Measurements from ENCODE around the gene PARVB. TPM values are rescaled to one million over a fixed set of nuclear protein-coding genes. Genes with fewer than 3 reads are reported as not detected.
A peak's percentile ranks its signal among the peaks of the same experiment; 100 is the strongest.

PARVB gene
- total and polyA plus RNA-seq, 7 experiments from 2014 or later, result 0.18 to 51.2 (median 4.2) TPM

DNA sequence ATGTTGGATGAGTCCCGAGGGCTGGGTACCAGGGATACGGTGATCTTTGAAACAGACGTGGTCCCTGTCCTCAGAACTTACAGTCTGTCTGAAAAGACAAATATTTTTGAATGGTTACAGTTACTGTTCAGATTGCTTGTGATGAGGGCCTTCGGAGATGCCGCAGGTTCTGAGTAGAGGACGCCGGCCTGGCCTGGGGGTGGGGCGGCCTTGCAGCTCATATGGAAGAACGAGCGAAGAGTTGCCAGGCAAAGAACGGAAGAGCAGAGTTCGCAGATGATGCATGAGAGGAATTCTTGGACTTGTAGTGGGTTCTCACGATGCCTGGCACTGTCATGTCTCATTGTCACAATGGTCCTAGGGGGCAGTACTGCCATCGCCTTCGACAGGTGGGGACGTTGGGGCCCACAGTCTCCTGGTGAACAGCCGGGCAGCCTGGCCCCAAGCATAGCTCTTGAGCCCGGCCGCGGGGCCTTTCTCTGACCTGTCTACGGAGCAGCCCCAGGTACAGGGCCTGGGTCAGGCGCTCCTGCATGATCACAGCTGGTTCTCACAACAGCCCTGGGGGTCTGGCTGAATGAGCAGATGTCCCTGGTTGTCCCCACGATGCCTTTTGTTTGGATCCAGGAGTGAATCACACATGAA is 95.7 kb downstream of the PARVB start:
- Mint-ChIP-seq H3K9me3 (peaks cover 0 to 8% (median 2%) of the 10 kb centered on the region in 11 donors), H3K4me3 (no peak overlapping the region), H3K27ac (peak overlapping the region in 1 of 9 donors; percentile 7), H3K36me3 (peaks cover 0 to 15% (median 0%) of the 10 kb centered on the region in 5 donors), H3K27me3 (peaks cover 0 to 4% (median 0%) of the 10 kb centered on the region in 5 donors), H3K4me1 (peaks cover 0 to 7% (median 0%) of the 10 kb centered on the region in 7 donors)
- Histone ChIP-seq H3K9me3 (ENCODE audit: control insufficient read depth in 2 of 3, low read length in 3 of 3) (no peaks in the 10 kb centered on the region), H3K4me3 (ENCODE audit: low read length) (no peak overlapping the region), H3K36me3 (ENCODE audit: control insufficient read depth in 2 of 3, insufficient read depth in 3 of 3, low read length in 3 of 3) (no peaks in the 10 kb centered on the region), H3K27me3 (ENCODE audit: control insufficient read depth in 2 of 2, insufficient read depth in 2 of 2, low read length in 2 of 2) (no peaks in the 10 kb centered on the region), H3K27ac (ENCODE audit: low read depth, low read length) (no peak overlapping the region), H3K4me1 (ENCODE audit: control insufficient read depth in 2 of 2, insufficient read depth in 2 of 2, low read length in 2 of 2) (no peaks in the 10 kb centered on the region)
- DNase-seq, result no peak
- ATAC-seq, result no peak
- ChIA-PET POLR2A (no interaction called here), CTCF (no interaction called here)
- intact Hi-C loops (cut with micrococcal nuclease), result no loop called here

DNA sequence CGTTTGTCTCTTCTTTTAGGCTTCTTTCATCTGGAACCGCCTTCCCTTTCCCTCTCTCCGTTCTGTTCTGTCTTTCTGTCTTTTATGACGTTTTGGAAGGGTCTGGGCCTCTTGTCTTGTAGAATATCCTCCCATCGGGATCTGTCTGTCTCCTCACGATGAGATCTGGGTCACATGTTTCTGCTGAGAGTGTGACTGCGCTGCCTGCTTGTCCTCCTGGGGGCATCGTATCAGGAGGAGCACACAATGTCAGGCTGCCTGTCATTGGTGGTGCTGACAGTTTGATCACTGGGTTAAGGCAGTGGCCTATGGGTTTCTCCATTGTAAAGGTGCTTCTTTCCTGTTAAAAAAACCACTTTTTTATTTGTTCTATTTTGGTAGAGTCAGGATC is 96.2 kb downstream of the PARVB start:
- Mint-ChIP-seq H3K27me3 (peaks cover 0 to 4% (median 0%) of the 10 kb centered on the region in 5 donors), H3K36me3 (peaks cover 0 to 19% (median 3%) of the 10 kb centered on the region in 5 donors), H3K4me1 (peaks cover 0 to 7% (median 0%) of the 10 kb centered on the region in 7 donors), H3K4me3 (no peak overlapping the region), H3K27ac (no peak overlapping the region), H3K9me3 (peaks cover 0 to 9% (median 7%) of the 10 kb centered on the region in 11 donors)
- POLR2A ChIA-PET, result no interaction called here
- Histone ChIP-seq H3K9me3 (ENCODE audit: control insufficient read depth in 2 of 3, low read length in 3 of 3) (no peaks in the 10 kb centered on the region), H3K36me3 (ENCODE audit: control insufficient read depth in 2 of 3, insufficient read depth in 3 of 3, low read length in 3 of 3) (no peaks in the 10 kb centered on the region), H3K4me3 (ENCODE audit: low read length) (no peak overlapping the region), H3K27me3 (ENCODE audit: control insufficient read depth in 2 of 2, insufficient read depth in 2 of 2, low read length in 2 of 2) (no peaks in the 10 kb centered on the region), H3K27ac (ENCODE audit: low read depth, low read length) (no peak overlapping the region), H3K4me1 (ENCODE audit: control insufficient read depth in 2 of 2, insufficient read depth in 2 of 2, low read length in 2 of 2) (no peaks in the 10 kb centered on the region)
- ATAC-seq (no peak), DNase-seq (no peak)
- intact Hi-C loops (cut with micrococcal nuclease), result no loop called here
- CTCF ChIA-PET, result no interaction called here

DNA sequence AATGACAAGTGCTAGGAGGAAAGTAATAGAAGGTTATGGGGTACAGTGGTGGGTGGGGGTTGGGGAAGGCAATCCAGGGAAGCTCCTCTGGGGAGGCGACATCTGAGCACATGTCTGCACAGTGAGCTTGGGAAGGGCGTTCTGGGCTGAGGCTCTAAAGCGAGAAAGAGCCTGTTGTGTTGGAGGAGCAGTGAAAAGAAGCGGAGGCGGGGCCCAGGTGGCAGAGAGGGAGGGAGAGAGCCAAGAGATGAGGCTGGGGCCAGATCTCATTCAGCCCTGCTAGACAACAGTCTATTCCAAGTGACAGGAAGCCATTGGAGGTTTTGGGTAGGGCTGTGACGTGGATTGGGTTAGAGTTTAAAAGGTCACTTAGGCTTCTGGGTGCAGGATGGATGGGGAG is 101.3 kb downstream of the PARVB start:
- Mint-ChIP-seq H3K4me1 (peaks cover 0 to 13% (median 0%) of the 10 kb centered on the region in 7 donors), H3K27ac (no peak overlapping the region), H3K9me3 (peaks cover 9 to 36% (median 21%) of the 10 kb centered on the region in 11 donors)

DNA sequence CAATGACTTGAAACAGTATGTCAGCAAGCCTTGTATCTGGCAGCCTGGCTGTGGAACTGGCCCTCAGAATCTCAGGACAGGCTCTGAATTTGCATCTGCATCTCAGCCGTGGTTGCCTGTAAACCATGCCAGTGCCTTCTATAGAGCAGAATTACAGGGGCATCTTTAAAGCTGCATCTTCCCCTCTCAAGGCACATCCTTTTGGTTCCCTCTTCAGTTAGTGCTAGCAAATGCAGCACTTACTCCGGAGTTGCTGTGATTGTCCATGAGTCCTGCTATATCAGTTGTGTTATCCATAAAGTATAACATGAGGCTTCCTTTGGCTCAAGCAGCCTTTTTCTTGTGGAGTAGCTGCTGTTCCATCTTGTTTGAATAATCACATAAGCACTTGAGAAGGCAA is 102.7 kb downstream of the PARVB start:
- intact Hi-C loops (cut with micrococcal nuclease), result no loop called here
- H3K9me3 Mint-ChIP-seq, result peaks cover 9 to 32% (median 21%) of the 10 kb centered on the region in 11 donors
- H3K4me3 Mint-ChIP-seq, result no peak overlapping the region
- peaks cover 0 to 16% (median 0%) of the 10 kb centered on the region in 7 donors for H3K4me1 Mint-ChIP-seq
- H3K4me1 ChIP-seq (ENCODE audit: control insufficient read depth in 2 of 2, insufficient read depth in 2 of 2, low read length in 2 of 2), result no peaks in the 10 kb centered on the region
- POLR2A ChIA-PET, result no interaction called here
- H3K27me3 Mint-ChIP-seq, result peaks cover 0 to 13% (median 4%) of the 10 kb centered on the region in 5 donors
- no peak overlapping the region for H3K27ac ChIP-seq (ENCODE audit: low read depth, low read length)
- ATAC-seq, result no peak
- H3K4me3 ChIP-seq (ENCODE audit: low read length), result no peak overlapping the region
- CTCF ChIA-PET, result interaction anchor here (0.7 kb wide), 1 partner anchor 26 kb away, joined by 4 read pairs; no protein-coding TSS in a partner anchor
- H3K36me3 Mint-ChIP-seq, result peaks cover 3 to 39% (median 8%) of the 10 kb centered on the region in 5 donors
- H3K36me3 ChIP-seq (ENCODE audit: control insufficient read depth in 2 of 3, insufficient read depth in 3 of 3, low read length in 3 of 3), result no peaks in the 10 kb centered on the region
- peaks cover 0 to 15% (median 0%) of the 10 kb centered on the region in 3 experiments for H3K9me3 ChIP-seq (ENCODE audit: control insufficient read depth in 2 of 3, low read length in 3 of 3)
- no peaks in the 10 kb centered on the region for H3K27me3 ChIP-seq (ENCODE audit: control insufficient read depth in 2 of 2, insufficient read depth in 2 of 2, low read length in 2 of 2)
- H3K27ac Mint-ChIP-seq, result no peak overlapping the region
- no peak for DNase-seq

More for the DNA sequence above, 101.3 kb downstream of the PARVB start:
- Mint-ChIP-seq H3K27me3 (peaks cover 0 to 13% (median 0%) of the 10 kb centered on the region in 5 donors), H3K36me3 (peaks cover 3 to 35% (median 8%) of the 10 kb centered on the region in 5 donors), H3K4me3 (no peak overlapping the region)
- DNase-seq (no peak), ATAC-seq (no peak)
- ChIA-PET CTCF (no interaction called here), POLR2A (no interaction called here)
- no peaks in the 10 kb centered on the region for H3K4me1 ChIP-seq (ENCODE audit: control insufficient read depth in 2 of 2, insufficient read depth in 2 of 2, low read length in 2 of 2)
- H3K27me3 ChIP-seq (ENCODE audit: control insufficient read depth in 2 of 2, insufficient read depth in 2 of 2, low read length in 2 of 2), result no peaks in the 10 kb centered on the region
- intact Hi-C loops (cut with micrococcal nuclease), result no loop called here
- H3K27ac ChIP-seq (ENCODE audit: low read depth, low read length), result no peak overlapping the region
- no peak overlapping the region for H3K4me3 ChIP-seq (ENCODE audit: low read length)
- peaks cover 0 to 15% (median 0%) of the 10 kb centered on the region in 3 experiments for H3K9me3 ChIP-seq (ENCODE audit: control insufficient read depth in 2 of 3, low read length in 3 of 3)
- H3K36me3 ChIP-seq (ENCODE audit: control insufficient read depth in 2 of 3, insufficient read depth in 3 of 3, low read length in 3 of 3), result no peaks in the 10 kb centered on the region

DNA sequence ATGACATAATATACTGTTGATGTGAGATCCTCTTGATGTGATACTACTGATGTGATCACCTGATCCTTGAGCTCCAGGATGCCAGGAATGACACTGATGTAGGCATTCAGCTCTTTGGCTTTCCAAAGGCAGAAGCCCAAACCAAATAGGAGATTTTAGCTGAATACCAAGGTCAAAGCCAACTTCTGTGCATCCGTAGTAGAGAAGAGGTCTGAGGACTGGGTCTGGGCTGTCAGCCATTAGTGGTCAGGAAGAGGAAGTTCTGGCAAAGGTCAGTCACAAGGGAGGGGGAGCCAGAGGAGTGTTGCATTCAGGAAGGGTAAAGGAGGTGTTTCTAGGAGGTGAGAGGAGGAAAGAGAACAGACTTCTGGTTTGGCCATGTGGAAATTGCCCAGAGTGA is 103.3 kb downstream of the PARVB start:
- Mint-ChIP-seq H3K4me1 (peaks cover 0 to 16% (median 0%) of the 10 kb centered on the region in 7 donors), H3K4me3 (peak overlapping the region in 1 of 10 donors; percentile 8), H3K9me3 (peaks cover 9 to 32% (median 21%) of the 10 kb centered on the region in 11 donors), H3K27me3 (peaks cover 0 to 15% (median 4%) of the 10 kb centered on the region in 5 donors), H3K27ac (no peak overlapping the region), H3K36me3 (peaks cover 3 to 40% (median 8%) of the 10 kb centered on the region in 5 donors)
- Histone ChIP-seq H3K4me1 (ENCODE audit: control insufficient read depth in 2 of 2, insufficient read depth in 2 of 2, low read length in 2 of 2) (no peaks in the 10 kb centered on the region), H3K36me3 (ENCODE audit: control insufficient read depth in 2 of 3, insufficient read depth in 3 of 3, low read length in 3 of 3) (no peaks in the 10 kb centered on the region), H3K27me3 (ENCODE audit: control insufficient read depth in 2 of 2, insufficient read depth in 2 of 2, low read length in 2 of 2) (no peaks in the 10 kb centered on the region), H3K9me3 (ENCODE audit: control insufficient read depth in 2 of 3, low read length in 3 of 3) (peaks cover 0 to 15% (median 0%) of the 10 kb centered on the region in 3 experiments), H3K27ac (ENCODE audit: low read depth, low read length) (no peak overlapping the region), H3K4me3 (ENCODE audit: low read length) (no peak overlapping the region)
- ATAC-seq (peak; percentile 53), DNase-seq (no peak)
- ChIA-PET CTCF (no interaction called here), POLR2A (no interaction called here)
- intact Hi-C loops (cut with micrococcal nuclease), result no loop called here

DNA sequence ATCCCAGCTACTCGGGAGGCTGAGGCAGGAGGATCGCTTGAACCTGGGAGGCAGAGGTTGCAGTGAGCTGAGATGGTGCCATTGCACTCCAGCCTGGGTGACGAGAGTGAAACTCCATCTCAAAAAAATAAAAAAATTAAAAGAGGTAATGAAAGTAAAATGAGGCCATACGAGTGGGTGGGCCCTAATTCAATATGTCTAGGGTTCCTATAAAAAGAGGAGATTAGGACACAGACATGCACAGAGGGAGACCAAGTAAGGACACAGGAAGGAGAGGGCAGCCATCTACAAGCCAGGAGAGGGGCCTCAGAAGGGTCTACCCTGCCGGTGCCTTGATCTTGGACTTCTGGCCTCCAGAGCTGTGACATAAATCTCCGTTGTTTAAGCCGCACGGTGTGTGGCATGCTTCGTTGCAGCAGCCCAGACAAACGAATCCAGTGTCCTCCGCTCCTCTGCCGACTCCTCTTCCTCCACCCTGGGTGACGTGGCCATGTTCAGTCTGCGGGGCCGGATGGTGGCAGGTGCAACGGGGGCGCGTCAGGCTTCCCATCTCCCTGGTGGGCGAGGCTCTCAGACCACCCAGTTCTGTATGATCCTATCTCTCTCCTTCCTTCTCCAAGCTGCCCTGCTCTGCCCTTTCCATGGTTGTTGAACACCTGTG is 105.0 kb downstream of the PARVB start:
- ChIA-PET POLR2A (no interaction called here), CTCF (no interaction called here)
- H3K9me3 ChIP-seq (ENCODE audit: control insufficient read depth in 2 of 3, low read length in 3 of 3), result peaks cover 0 to 15% (median 0%) of the 10 kb centered on the region in 3 experiments
- Mint-ChIP-seq H3K4me3 (no peak overlapping the region), H3K27ac (no peak overlapping the region), H3K4me1 (peaks cover 0 to 22% (median 0%) of the 10 kb centered on the region in 7 donors), H3K27me3 (peaks cover 0 to 19% (median 4%) of the 10 kb centered on the region in 5 donors), H3K36me3 (peaks cover 3 to 38% (median 8%) of the 10 kb centered on the region in 5 donors), H3K9me3 (peaks cover 4 to 32% (median 21%) of the 10 kb centered on the region in 11 donors)
- intact Hi-C loops (cut with micrococcal nuclease), result loop anchor here in 1 of 2 donors (1.0 kb wide), 1 partner anchor 27 kb away; no protein-coding TSS in a partner anchor
- no peaks in the 10 kb centered on the region for H3K4me1 ChIP-seq (ENCODE audit: control insufficient read depth in 2 of 2, insufficient read depth in 2 of 2, low read length in 2 of 2)
- DNase-seq, result no peak
- H3K4me3 ChIP-seq (ENCODE audit: low read length), result no peak overlapping the region
- no peaks in the 10 kb centered on the region for H3K27me3 ChIP-seq (ENCODE audit: control insufficient read depth in 2 of 2, insufficient read depth in 2 of 2, low read length in 2 of 2)
- ATAC-seq, result no peak
- H3K27ac ChIP-seq (ENCODE audit: low read depth, low read length), result no peak overlapping the region
- H3K36me3 ChIP-seq (ENCODE audit: control insufficient read depth in 2 of 3, insufficient read depth in 3 of 3, low read length in 3 of 3), result no peaks in the 10 kb centered on the region

Data from naive thymus-derived CD4-positive, alpha-beta T cell (primary cell).